GM21367 (cell line): Measurements from ENCODE around the gene LRRC38.
"Not testable (repeated sequence)": the region's sequence is repeated elsewhere in the genome, so short reads cannot be mapped to it uniquely, and the experiment has no call there.

ENCODE experiments used
- ATAC-seq: cut with Tn5 transposase; IDR thresholded peaks from one replicate; pipeline ENCODE4 v1.9.1; 2021; ENCODE audit not compliant: unreplicated experiment

LRRC38 gene, protein sequence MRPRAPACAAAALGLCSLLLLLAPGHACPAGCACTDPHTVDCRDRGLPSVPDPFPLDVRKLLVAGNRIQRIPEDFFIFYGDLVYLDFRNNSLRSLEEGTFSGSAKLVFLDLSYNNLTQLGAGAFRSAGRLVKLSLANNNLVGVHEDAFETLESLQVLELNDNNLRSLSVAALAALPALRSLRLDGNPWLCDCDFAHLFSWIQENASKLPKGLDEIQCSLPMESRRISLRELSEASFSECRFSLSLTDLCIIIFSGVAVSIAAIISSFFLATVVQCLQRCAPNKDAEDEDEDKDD

DNA sequence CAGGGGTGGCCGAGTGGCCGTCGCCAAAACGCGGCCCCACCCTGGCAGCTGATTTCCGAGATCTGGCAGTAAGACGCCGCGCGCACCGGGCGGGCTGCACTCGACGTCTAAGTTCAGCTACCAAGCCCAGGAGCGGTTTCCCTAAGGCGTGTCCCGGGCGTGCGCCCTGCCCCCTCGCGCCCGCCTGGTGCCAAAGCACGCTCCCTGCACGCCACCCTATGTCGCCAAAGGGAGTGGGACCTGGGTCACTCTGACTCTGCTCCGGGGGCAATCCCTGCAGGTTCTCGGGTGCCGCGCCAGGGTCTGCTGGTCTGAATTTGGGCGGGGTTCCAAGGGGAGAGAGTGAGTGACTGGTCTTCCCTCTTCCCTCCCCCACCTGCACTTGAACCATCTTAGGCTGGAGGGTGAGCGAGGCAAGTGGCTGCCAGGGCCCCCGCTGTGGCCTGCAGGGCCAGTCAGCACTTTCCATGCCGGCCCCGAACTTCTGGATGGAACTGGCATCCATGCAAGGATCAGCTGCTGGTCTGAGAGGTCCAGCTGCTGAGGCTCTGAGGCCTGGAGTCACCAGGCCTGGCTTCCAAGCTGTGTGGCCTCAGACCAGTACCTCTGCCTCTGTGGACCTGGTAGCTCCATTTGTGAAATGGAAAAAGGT lies at the start of gene LRRC38:
Gene LRRC38, minus strand, starts transcription at position 109 of the 652 bp plus-strand sequence. CDS start 410 bp downstream, outside the sequence.
- ATAC-seq, result no peak

GRCh38 chr1:13562981-13563380 lies 49.2 kb upstream of the LRRC38 start:
- ATAC-seq, result not testable (repeated sequence)

DNA sequence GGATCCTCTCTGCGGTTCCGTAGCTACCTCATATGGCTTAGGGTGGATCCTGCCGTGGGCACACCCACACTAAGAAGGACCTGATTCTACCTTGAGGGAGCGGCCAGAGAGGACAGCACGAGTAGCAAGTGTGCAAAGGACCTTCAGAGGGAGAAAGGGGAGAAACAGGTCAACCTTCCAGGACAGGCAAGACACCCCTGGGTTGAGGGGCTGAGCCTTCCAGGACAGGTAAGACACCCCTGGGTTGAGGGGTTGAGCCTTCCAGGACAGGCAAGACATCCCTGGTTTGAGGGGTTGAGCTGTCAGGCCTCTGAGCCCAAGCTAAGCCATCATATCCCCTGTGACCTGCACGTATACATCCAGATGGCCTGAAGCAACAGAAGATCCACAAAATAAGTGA lies 46.7 kb upstream of the LRRC38 start:
- ATAC-seq, result no peak

DNA sequence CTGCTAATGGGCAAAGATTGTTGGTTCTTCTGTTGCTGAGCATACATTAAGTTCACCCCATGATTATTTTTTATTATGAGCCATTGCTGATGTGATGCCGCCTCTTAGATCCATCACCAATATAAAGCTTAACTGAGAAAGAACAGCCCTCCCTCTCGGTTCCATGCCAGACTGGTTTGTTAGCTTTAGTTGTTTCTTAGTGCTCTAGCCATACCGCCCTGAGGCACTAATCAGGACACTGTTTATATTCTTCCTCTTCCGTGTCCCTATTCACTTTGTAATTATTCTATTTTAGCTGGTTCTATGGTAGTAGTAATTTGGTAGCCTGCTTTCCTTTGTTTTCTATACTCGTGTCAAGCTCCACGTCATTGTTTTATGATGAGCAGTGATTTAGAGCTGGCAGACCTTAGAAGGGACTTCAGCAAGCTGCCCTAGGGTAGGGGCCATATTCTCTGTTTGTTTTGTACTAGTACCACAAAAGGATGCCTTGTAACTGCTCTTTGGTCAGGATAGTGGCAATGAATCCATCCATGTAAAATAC lies 42.5 kb upstream of the LRRC38 start:
- ATAC-seq, result no peak

- ATAC-seq, result no peak
Observed at GRCh38 chr1:13554798-13555197, 41.0 kb upstream of the LRRC38 start.

DNA sequence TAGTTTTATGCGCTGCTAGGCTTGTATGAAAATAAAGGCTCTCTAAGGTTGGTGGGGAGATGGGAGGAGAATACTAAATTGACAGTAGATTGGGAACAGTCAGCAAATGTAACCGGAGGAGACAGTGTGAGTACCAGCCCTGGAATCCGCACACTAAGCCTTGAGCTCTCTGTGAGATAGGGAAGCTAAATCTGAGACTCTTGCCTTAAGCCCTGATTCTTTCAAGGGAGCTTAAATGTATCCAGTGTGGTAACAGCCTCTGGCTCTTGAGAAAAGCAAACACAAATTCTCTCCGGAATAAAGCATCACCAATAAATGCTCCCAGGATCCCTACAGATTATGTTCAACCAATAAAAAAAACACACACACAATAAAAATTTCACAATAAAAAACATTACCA lies 36.9 kb upstream of the LRRC38 start:
- ATAC-seq, result no peak

- ATAC-seq, result no peak
Observed at GRCh38 chr1:13549521-13549920, 35.7 kb upstream of the LRRC38 start.

DNA sequence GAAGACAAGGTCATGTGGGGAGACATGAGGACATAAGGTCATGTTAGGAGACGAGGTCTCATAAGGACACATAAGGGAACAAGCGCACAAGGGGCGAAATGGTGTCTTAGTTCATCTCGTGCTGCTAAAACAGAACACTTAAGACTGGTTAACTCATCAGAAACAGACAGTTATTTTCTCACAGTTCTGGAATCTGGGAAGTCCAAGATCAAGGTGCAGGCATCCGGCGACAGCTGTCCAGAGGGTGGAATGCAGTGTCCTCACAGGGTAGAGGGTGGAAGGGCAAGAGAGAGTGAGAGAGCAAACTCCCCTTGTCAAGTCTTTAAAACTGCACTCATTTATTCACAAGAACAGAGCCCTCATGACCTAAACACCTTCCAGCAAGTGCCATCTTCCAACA lies 35.2 kb upstream of the LRRC38 start:
- no peak for ATAC-seq

DNA sequence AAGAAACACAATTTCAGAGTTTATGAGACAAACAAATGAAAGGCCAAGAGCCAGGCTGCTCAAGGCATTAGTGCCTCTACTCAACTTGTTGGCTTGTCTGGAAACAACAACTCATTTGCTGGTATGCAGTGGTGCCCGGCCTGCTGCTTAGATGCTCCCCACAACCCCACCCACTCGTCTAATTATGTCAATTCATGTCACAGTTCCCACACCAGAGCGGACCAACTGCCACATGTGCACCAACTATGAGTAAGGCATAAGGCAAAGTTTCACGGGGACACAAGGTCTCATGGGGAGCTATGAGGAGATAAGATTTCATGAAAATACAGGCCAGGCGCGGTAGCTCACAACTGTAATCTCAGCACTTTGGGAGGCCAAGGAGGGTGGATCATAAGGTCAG lies 34.5 kb upstream of the LRRC38 start:
- no peak for ATAC-seq

GRCh38 chr1:13546791-13547190 lies 33.0 kb upstream of the LRRC38 start:
- no peak for ATAC-seq

- no peak for ATAC-seq
Observed at GRCh38 chr1:13544221-13544556, 30.4 kb upstream of the LRRC38 start.

DNA sequence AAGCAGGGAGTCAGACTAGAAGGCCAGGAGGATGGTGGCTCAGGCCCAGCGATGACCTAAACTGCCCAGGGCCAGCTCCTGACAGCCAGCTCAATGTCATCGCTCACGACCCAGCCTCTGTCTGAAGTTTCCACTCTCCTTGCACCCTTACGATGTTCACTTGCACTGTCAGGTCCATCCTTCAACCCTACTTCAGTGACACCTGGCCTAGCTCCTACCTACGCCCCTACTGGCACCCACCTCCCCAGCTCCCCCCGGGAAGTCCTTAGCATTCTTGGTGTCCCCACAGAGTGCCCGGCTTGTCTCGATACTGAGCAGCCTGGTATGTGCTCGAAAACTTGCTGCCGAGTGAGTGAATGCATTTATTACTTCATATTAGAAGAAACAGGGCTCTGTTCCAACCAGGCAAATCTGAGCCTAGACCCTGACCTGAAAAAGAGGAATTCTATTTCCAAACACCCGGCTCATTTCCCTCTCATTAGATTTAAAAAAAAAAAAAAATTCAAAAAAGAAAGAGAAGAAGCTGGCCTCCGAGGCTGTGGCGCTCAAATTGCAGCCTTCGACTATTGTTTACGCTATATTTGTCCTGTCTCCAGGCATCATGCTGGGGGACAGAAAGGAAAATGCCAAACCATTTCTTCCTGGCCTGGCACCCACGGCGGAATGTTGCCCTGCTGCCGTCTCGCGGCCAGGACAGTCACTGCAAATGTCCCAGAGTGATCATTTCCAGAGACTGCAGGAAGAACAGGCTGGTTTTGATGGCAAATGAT lies 29.8 kb upstream of the LRRC38 start:
- ATAC-seq, result no peak

- ATAC-seq, result no peak
Observed at GRCh38 chr1:13541435-13542215, 27.8 kb upstream of the LRRC38 start.

GRCh38 chr1:13540866-13541265 lies 27.1 kb upstream of the LRRC38 start:
- ATAC-seq, result no peak

DNA sequence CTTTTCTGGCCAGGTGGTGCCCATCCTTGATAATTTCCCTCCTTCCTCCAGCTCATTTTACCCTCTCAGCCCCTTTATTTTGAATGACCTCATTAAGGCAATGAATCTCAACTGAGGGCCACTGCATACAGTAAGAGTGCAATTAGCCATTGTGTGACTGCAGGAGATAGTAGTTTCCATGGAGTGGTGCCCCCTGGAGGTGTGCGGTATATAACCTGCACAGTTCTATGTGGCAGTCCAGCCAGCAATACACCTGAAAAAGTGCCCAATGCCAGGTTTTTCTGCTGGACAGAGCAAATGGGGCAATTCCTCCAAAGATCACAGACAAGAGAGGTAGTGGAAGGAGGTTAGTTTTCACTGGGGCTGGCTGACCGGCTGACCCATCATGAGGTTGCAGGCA lies 25.9 kb upstream of the LRRC38 start:
- ATAC-seq, result no peak

DNA sequence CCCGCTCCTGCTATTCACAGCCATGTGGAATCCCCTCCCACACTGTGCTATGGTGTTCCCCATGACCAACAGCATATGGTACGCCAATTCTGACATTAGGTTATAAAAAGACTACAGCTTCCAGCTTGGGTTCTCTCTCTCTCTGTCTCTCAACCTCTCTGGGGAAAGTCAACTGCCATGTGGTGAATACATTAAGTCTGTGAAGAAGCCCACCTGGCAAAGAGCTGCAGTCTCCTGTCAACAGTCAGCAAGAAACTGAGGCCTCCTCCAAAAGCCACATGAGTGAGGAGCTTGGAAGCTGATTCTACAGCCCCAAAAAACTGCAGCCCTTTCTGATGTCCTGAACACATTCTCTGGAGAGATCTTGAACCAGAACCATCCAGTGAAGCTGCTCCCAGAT lies 25.0 kb upstream of the LRRC38 start:
- ATAC-seq, result no peak

DNA sequence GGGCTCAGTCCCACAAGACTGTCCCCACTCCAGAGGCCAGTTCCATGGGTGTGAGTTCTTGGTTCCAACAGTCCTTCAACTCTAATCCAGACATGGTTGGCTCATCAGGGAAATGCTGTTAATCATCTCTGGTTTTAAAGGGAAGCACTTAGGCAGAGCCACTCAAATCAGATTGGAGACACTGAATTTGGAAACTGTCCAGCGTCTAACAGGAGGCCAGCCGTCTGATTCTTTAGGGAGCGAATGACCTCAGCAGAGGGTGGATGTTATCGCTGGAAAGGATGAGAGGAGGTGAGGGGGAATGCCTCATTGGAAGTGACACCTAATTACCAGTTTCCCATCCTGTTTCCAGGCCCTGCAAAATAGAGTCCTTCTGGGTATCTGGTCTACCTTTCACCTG lies 22.8 kb upstream of the LRRC38 start:
- ATAC-seq, result no peak

DNA sequence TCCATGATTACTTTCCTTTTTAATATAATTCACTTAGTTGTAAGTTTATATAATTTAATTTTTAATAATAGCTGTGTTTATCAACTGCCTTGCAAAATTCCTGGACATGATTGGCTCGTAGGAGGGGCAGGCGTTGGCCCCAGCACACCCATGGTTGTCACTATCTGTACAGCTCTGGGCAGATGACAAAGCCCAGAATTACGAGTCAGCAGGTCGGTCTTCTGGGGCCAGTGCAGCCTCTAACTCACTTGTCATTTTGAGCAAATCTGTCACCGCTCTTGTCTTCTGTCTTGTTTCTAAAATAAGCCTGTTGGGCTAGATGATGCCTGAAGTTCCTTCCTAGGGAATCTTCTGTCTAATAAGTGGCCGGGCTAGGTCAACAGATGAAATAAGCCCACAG lies 21.4 kb upstream of the LRRC38 start:
- ATAC-seq, result no peak

DNA sequence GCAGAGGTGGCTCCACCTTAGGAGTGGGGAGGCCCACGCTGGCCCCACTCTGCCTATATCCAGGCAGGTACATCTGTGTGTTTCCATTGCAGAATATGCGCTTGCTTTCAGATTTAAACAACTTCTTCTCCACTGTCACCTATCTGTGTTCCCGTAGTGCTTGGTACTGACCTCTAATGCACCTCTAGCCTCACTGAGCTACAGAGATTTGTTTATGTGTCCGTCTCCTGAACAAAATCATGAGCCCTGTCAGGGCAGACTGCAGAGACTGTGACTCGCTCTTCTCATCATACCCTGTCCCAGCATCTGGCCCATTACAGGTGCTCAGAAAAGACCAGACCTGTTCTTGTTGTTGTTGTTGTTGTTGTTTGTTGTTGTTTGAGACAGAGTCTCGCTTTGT lies 14.5 kb upstream of the LRRC38 start:
- ATAC-seq, result no peak

- no peak for ATAC-seq
Observed at GRCh38 chr1:13523780-13524477, 10.1 kb upstream of the LRRC38 start.

DNA sequence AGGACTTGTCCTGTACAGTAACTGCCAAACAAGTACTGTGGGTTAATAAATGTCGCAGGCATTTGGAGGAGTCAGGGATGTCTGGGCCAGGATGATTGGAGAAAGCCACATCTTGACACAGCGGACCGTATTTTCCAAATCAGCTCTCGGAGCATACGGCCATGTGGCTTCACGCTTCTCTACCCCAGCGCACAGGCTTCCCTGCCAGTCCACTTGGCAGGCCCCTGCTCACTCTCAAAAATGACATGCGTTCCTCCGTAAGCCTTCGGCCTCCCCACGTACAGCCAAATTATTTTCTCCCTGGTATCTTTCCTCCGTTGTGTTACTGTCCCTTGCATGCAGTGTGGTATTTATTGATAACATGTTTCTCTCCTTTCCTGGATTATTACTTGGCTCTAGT lies 7.2 kb upstream of the LRRC38 start:
- no peak for ATAC-seq
